GM21786 (cell line): Measurements from ENCODE around the gene NKD1.

ENCODE experiments used
- ATAC-seq: cut with Tn5 transposase; IDR thresholded peaks from one replicate; pipeline ENCODE4 v1.9.1; 2021; ENCODE audit not compliant: unreplicated experiment

NKD1 gene

GRCh38 chr16:50643192-50643591 lies 95.0 kb downstream of the NKD1 start:
- ATAC-seq = no peak

GRCh38 chr16:50644245-50644644 lies 96.0 kb downstream of the NKD1 start:
- ATAC-seq = no peak

GRCh38 chr16:50644729-50645128 lies 96.5 kb downstream of the NKD1 start:
- no peak for ATAC-seq

- no peak for ATAC-seq
These were observed 97.5 kb downstream of the NKD1 start for GRCh38 chr16:50645563-50646220.

- ATAC-seq = no peak
These were observed 98.1 kb downstream of the NKD1 start for GRCh38 chr16:50646345-50646744.

GRCh38 chr16:50651835-50652438 lies 103.7 kb downstream of the NKD1 start:
- ATAC-seq = no peak

- no peak for ATAC-seq
These were observed 104.7 kb downstream of the NKD1 start for GRCh38 chr16:50652836-50653425.

- no peak for ATAC-seq
These were observed 105.7 kb downstream of the NKD1 start for GRCh38 chr16:50653633-50654519.

GRCh38 chr16:50655558-50656055 lies 107.4 kb downstream of the NKD1 start:
- no peak for ATAC-seq

- no peak for ATAC-seq
These were observed 109.0 kb downstream of the NKD1 start for GRCh38 chr16:50657241-50657640.

- no peak for ATAC-seq
These were observed 111.6 kb downstream of the NKD1 start for GRCh38 chr16:50659806-50660205.

- no peak for ATAC-seq
These were observed 114.2 kb downstream of the NKD1 start for GRCh38 chr16:50662306-50662940.

GRCh38 chr16:50664270-50664669 lies 116.1 kb downstream of the NKD1 start:
- no peak for ATAC-seq

GRCh38 chr16:50665128-50665878 lies 117.1 kb downstream of the NKD1 start:
- ATAC-seq = no peak

GRCh38 chr16:50666658-50667496 lies 118.7 kb downstream of the NKD1 start:
- peak; percentile 93 for ATAC-seq

- no peak for ATAC-seq
These were observed 119.5 kb downstream of the NKD1 start for GRCh38 chr16:50667497-50668367.

GRCh38 chr16:50668368-50669008 lies 120.3 kb downstream of the NKD1 start:
- ATAC-seq = no peak

GRCh38 chr16:50669741-50670140 lies 121.5 kb downstream of the NKD1 start:
- no peak for ATAC-seq
